Activated CD4-positive, alpha-beta T cell treated with anti-CD3 and anti-CD28 coated beads for 4 hours (primary cell): ENCODE results near the gene C1orf52.
A peak's percentile ranks its signal among the peaks of the same experiment; 100 is the strongest.

Experiments
- DNase-seq, 2 donors: peaks; one replicate each; pipeline ENCODE4 v3.0.0-alpha.2; 2020

C1orf52 gene

GRCh38 chr1:85229574-85230097 is 29.8 kb downstream of the C1orf52 start:
- DNase-seq, result no peak

- no peak for DNase-seq
These were observed 30.5 kb downstream of the C1orf52 start for GRCh38 chr1:85228972-85229371.

GRCh38 chr1:85225624-85226380 is 33.7 kb downstream of the C1orf52 start:
- no peak for DNase-seq

GRCh38 chr1:85224734-85225623 is 34.5 kb downstream of the C1orf52 start:
- no peak for DNase-seq

GRCh38 chr1:85224295-85224694 is 35.2 kb downstream of the C1orf52 start:
- no peak for DNase-seq

- no peak for DNase-seq
These were observed 36.1 kb downstream of the C1orf52 start for GRCh38 chr1:85223334-85223733.

GRCh38 chr1:85220756-85221201 is 38.7 kb downstream of the C1orf52 start:
- DNase-seq, result no peak

- no peak for DNase-seq
These were observed 39.4 kb downstream of the C1orf52 start for GRCh38 chr1:85219853-85220610.

- no peak for DNase-seq
These were observed 42.8 kb downstream of the C1orf52 start for GRCh38 chr1:85216697-85217096.

- DNase-seq, result no peak
These were observed 44.8 kb downstream of the C1orf52 start for GRCh38 chr1:85214654-85215053.

GRCh38 chr1:85208488-85208887 is 51.0 kb downstream of the C1orf52 start:
- DNase-seq, result no peak

GRCh38 chr1:85203573-85204171 is 55.8 kb downstream of the C1orf52 start:
- DNase-seq, result no peak

GRCh38 chr1:85202864-85203255 is 56.6 kb downstream of the C1orf52 start:
- DNase-seq, result no peak

- DNase-seq, result no peak
These were observed 57.2 kb downstream of the C1orf52 start for GRCh38 chr1:85202092-85202863.

- peak; percentile 62 to 74 for DNase-seq
These were observed 57.9 kb downstream of the C1orf52 start for GRCh38 chr1:85201340-85202091.

- DNase-seq, result peak; percentile 69 to 77
These were observed 58.8 kb downstream of the C1orf52 start, which contains the start of gene SYDE2 for GRCh38 chr1:85200463-85201339. SYDE2 (minus strand) TSS chr1:85201016; CDS start chr1:85200996, 20 bp downstream.
